PC-9 (cell line): ENCODE data around the gene MAP3K20.

ENCODE experiments used
- CTCF ChIP-seq: fragments of 200-600 bp; sonication (generic); conservative IDR thresholded peaks from 2 replicates; pipeline ENCODE4 v1.6.1; 2017; ENCODE audit warnings: mixed run types, antibody characterized with exemption, mild to moderate bottlenecking, moderate library complexity
- EZH2 ChIP-seq: fragments of 200-600 bp; sonication (generic); IDR thresholded peaks from 2 replicates; pipeline ENCODE4 v1.8.0; 2017; ENCODE audit warnings: antibody characterized with exemption, low read depth

GRCh38 chr2:173238831-173239230 is 163.2 kb downstream of the MAP3K20 start:
- TF ChIP-seq EZH2 (no peak), CTCF (no peak)
